ENCODE results near the gene RIMBP2.

DNA sequence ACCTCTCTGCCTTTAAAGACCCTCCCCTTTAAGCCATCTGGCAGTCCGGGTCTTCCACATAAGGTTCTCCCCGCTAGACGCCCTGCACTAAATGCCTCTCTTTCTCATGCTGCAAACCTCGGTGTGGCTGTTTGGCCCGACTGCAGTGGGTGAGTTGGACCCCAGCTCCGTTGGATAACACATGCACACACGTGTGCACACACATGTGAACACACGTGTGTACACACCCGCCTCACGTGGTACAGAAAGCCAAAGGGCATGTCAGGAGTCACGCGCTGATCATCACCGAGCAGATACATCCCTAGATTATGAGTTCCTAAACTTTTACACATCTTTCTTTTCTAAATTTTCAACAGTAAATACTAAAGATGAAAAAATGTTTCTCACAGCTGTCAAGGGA lies 68.3 kb downstream of the RIMBP2 start:
- TF ChIP-seq EZH2 (IDR thresholded peaks at IDR 0.05; ENCODE audit: insufficient read depth, poor library complexity, severe bottlenecking) (no peak), EZH2phosphoT487 (IDR thresholded peaks at IDR 0.05; ENCODE audit: insufficient read depth, low read depth) (no peak)
